Chondrocyte (in vitro differentiated cells): Measurements from ENCODE around the gene EFNB1. TPM values are rescaled to one million over a fixed set of nuclear protein-coding genes. Genes with fewer than 3 reads are reported as not detected.

Experiments used
- DNase-seq: peaks from one replicate; pipeline ENCODE4 v3.0.0; 2021; ENCODE audit warnings: mixed read lengths, low spot score
- H3K27ac Mint-ChIP-seq: one replicate; pipeline ENCODE4 v1.8.0; 2021; ENCODE audit warnings: mild to moderate bottlenecking, moderate library complexity, mixed read lengths; ENCODE audit not compliant: unreplicated experiment
- H3K27me3 Mint-ChIP-seq: 2 replicates; pipeline ENCODE4 v1.8.0; 2021; ENCODE audit warnings: low read depth, mixed read lengths
- H3K36me3 Mint-ChIP-seq: 2 replicates; pipeline ENCODE4 v1.8.0; 2021; ENCODE audit warnings: low read depth, mixed read lengths
- H3K4me1 Mint-ChIP-seq: 2 replicates; pipeline ENCODE4 v1.8.0; 2021; ENCODE audit warnings: low read depth, mild to moderate bottlenecking, mixed read lengths
- H3K4me3 Mint-ChIP-seq: one replicate; pipeline ENCODE4 v1.8.0; 2021; ENCODE audit warnings: mild to moderate bottlenecking, moderate library complexity, mixed read lengths; ENCODE audit not compliant: unreplicated experiment
- H3K9me3 Mint-ChIP-seq: 2 replicates; pipeline ENCODE4 v1.8.0; 2021; ENCODE audit warnings: low read depth, mixed read lengths
- CTCF ChIP-seq: fragments of 200-600 bp; sonication (generic); IDR thresholded peaks from 2 replicates; pipeline ENCODE4 v1.5.0; 2021; ENCODE audit warnings: antibody characterized with exemption, mild to moderate bottlenecking, moderate library complexity
- total RNA-seq: library from RNA; stranded (reverse); gene quantifications from 3 replicates; pipeline ENCODE4 v1.2.1, GENCODE V29; 2021

EFNB1 gene
- total RNA-seq, 1 donor from 2014 or later: 32.9 TPM

GRCh38 chrX:68824565-68825125 is 4.2 kb upstream of the EFNB1 start:
- Mint-ChIP-seq H3K27ac (no peak overlapping the region), H3K4me1 (peaks cover 4% of the 10 kb centered on the region), H3K4me3 (no peak overlapping the region), H3K36me3 (no peaks in the 10 kb centered on the region), H3K9me3 (no peaks in the 10 kb centered on the region), H3K27me3 (peaks cover 2% of the 10 kb centered on the region)
- DNase-seq: peak; percentile 27
- TF ChIP-seq CTCF: no peak

- no peaks in the 10 kb centered on the region for H3K9me3 Mint-ChIP-seq
- no peak for TF ChIP-seq CTCF
- no peaks in the 10 kb centered on the region for H3K36me3 Mint-ChIP-seq
- H3K27me3 Mint-ChIP-seq: peaks cover 2% of the 10 kb centered on the region
- peak; percentile 68 for DNase-seq
- H3K4me1 Mint-ChIP-seq: peaks cover 7% of the 10 kb centered on the region
- no peak overlapping the region for H3K27ac Mint-ChIP-seq
- no peak overlapping the region for H3K4me3 Mint-ChIP-seq
These were observed 2.5 kb upstream of the EFNB1 start for GRCh38 chrX:68826113-68826980.

- no peak overlapping the region for H3K27ac Mint-ChIP-seq
- TF ChIP-seq CTCF: no peak
- peaks cover 16% of the 10 kb centered on the region for H3K4me1 Mint-ChIP-seq
- H3K9me3 Mint-ChIP-seq: no peaks in the 10 kb centered on the region
- H3K4me3 Mint-ChIP-seq: no peak overlapping the region
- H3K36me3 Mint-ChIP-seq: no peaks in the 10 kb centered on the region
- peaks cover 2% of the 10 kb centered on the region for H3K27me3 Mint-ChIP-seq
- DNase-seq: no peak
These were observed 1.6 kb upstream of the EFNB1 start for GRCh38 chrX:68827256-68827655.

GRCh38 chrX:68827848-68828624 is 785 bp upstream of the EFNB1 start:
- Mint-ChIP-seq H3K27me3 (peaks cover 2% of the 10 kb centered on the region), H3K4me3 (peak overlapping the region; percentile 86), H3K36me3 (no peaks in the 10 kb centered on the region), H3K27ac (peak overlapping the region; percentile 94), H3K4me1 (peaks cover 20% of the 10 kb centered on the region), H3K9me3 (no peaks in the 10 kb centered on the region)
- peak; percentile 76 for DNase-seq
- peak; percentile 88 for TF ChIP-seq CTCF
